Measurements from ENCODE around the gene ING3. TPM values are rescaled to one million over a fixed set of nuclear protein-coding genes. Genes with fewer than 3 reads are reported as not detected.
A peak's percentile ranks its signal among the peaks of the same experiment; 100 is the strongest.

ING3 gene
- total and polyA plus RNA-seq, 9 of the 15 experiments (the other 6 are each of a cell fraction or from before 2014, with no cell fraction given): 22.8 to 233 (median 50.4) TPM

DNA sequence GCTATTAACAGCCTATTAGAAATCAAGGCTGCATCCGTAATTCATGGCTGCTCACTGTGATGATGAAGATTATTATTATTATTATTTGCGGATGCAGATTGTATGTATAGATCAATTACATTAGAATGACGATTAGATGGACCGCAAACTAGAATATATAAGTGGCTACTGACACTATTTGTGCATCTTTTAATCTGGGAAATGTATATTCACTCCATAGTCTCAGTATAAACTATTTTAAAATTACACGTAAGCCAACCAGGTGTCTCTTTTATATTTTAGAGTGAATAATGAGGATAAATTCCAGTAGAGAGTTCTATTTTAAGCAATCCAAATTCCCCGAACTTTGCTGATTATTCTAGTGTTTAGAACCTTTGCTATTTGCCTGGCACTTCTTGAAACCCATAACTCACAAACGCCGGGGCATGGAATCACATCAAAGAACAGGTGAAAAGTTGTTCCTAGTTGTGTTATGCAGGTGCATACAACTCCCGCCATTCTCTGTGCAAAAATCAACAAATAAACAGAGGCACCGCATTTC, 509 bp upstream of the ING3 start:
- Histone ChIP-seq H3K4me2 (ENCODE audit: insufficient read depth, low read length) (peak overlapping the region; percentile 99), H3K9ac (ENCODE audit: insufficient read depth in 1 of 2, low read depth in 2 of 2, low read length in 2 of 2) (peak overlapping the region; percentile 29 to 90), H3K27me3 (ENCODE audit: control insufficient read depth in 2 of 2, insufficient read depth in 2 of 2, low read length in 2 of 2) (no peaks in the 10 kb centered on the region), H3K27ac (ENCODE audit: extremely low read depth, low read depth, low read length) (peak overlapping the region; percentile 95), H3K79me2 (ENCODE audit: control insufficient read depth, insufficient read depth, low read length) (peaks cover 30% of the 10 kb centered on the region), H4K20me1 (replicated peaks; ENCODE audit: control insufficient read depth, insufficient read depth, low read length) (no peaks in the 10 kb centered on the region), H2AFZ (ENCODE audit: low read depth, low read length) (peak overlapping the region; percentile 84), H3K4me1 (replicated peaks in 1 of 2; ENCODE audit: control insufficient read depth in 2 of 2, insufficient read depth in 2 of 2, low read length in 2 of 2) (peaks cover 0 to 5% of the 10 kb centered on the region in 2 experiments; a peak in 2 of 5 replicates), H3K9me1 (ENCODE audit: control insufficient read depth, insufficient read depth, low read length) (no peaks in the 10 kb centered on the region), H3K9me3 (replicated peaks; ENCODE audit: control insufficient read depth, insufficient read depth, low read depth, low read length) (no peaks in the 10 kb centered on the region), H3K36me3 (ENCODE audit: control insufficient read depth, insufficient read depth, low read length) (peaks cover 33% of the 10 kb centered on the region), H3K4me3 (peak overlapping the region; percentile 55)
- intact Hi-C loops (cut with micrococcal nuclease): loop anchor here (1.0 to 5.0 kb wide), 3 partner anchors 37 to 447 kb away; partner anchors contain the start of gene FAM3C
- in situ Hi-C loops (cut with MboI): no loop called here
- ATAC-seq: no peak
- WGBS (ENCODE audit: insufficient coverage, low coverage, missing lambda C conversion rate): 1% methylated on average over 10 of the region's 10 CpGs
- CTCF ChIA-PET (ENCODE audit: low intra/inter-chr PET ratio): interaction anchor here (0.6 kb wide), 1 partner anchor 401 kb away, joined by 5 read pairs; no protein-coding TSS in a partner anchor
- no peak for FAIRE-seq
- TSS peak; percentile 85 for BruUV-seq (replicated peaks)
- POLR2A ChIA-PET: interaction anchor here (0.6 to 2.4 kb wide), 26 partner anchors 9 to 1195 kb away, joined by 3 to 23 read pairs (median 4); partner anchors contain the start of genes CPED1 and FAM3C
- DNase-seq (ENCODE audit: extremely low read depth in 1 of 4, low spot score in 3 of 4): no peak
- TF ChIP-seq TEAD4 (IDR thresholded peaks at IDR 0.05; ENCODE audit: low read length) (0 out of 2 replicates have a peak, but pooled peaks have one; percentile 35), TEAD4 (CRISPR knock-in tag; IDR thresholded peaks at IDR 0.05; ENCODE audit: borderline replicate concordance) (no peak), NCOR1 (IDR thresholded peaks at IDR 0.05) (0 out of 2 replicates have a peak, but pooled peaks have one; percentile 4), SUPT5H (IDR thresholded peaks at IDR 0.05) (no peak), ZNF384 (IDR thresholded peaks at IDR 0.05; ENCODE audit: low read depth, low read length) (no peak), ZNF354B (CRISPR knock-in tag; IDR thresholded peaks at IDR 0.05) (0 out of 2 replicates have a peak, but pooled peaks have one; percentile 23), FOXP1 (CRISPR knock-in tag; IDR thresholded peaks at IDR 0.05) (peak; percentile 86; the same call in 1 of the 2 replicates), NCOA2 (IDR thresholded peaks at IDR 0.05; ENCODE audit: partially characterized antibody in 2 of 2) (peak in 1 of 2 experiments; percentile 25), C11orf30 (IDR thresholded peaks at IDR 0.05; ENCODE audit: low read depth) (0 out of 2 replicates have a peak, but pooled peaks have one; percentile 13), ZNF780A (CRISPR knock-in tag; IDR thresholded peaks at IDR 0.05) (peak; percentile 67; the same call in 1 of the 2 replicates), RBM14 (IDR thresholded peaks at IDR 0.05; ENCODE audit: borderline replicate concordance, insufficient read depth, low read depth, low read length) (no peak), SAP30 (IDR thresholded peaks at IDR 0.05; ENCODE audit: borderline replicate concordance, insufficient read depth, low read depth, low read length, poor library complexity, severe bottlenecking) (peak; percentile 47), PHF20 (IDR thresholded peaks at IDR 0.05; ENCODE audit: partially characterized antibody) (no peak), ARID2 (IDR thresholded peaks at IDR 0.05) (no peak), ZBTB8A (IDR thresholded peaks at IDR 0.05; ENCODE audit: partially characterized antibody) (peak; percentile 41), ILF3 (IDR thresholded peaks at IDR 0.05; ENCODE audit: borderline replicate concordance) (0 out of 2 replicates have a peak, but pooled peaks have one; percentile 59)
- TF ChIP-seq, protein P1, sequence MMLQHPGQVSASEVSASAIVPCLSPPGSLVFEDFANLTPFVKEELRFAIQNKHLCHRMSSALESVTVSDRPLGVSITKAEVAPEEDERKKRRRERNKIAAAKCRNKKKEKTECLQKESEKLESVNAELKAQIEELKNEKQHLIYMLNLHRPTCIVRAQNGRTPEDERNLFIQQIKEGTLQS (IDR thresholded peaks at IDR 0.05): no peak
- TF ChIP-seq, protein P1 (CRISPR knock-in tag; conservative IDR thresholded peaks at IDR 0.05): no peak
- TF ChIP-seq, protein P2, sequence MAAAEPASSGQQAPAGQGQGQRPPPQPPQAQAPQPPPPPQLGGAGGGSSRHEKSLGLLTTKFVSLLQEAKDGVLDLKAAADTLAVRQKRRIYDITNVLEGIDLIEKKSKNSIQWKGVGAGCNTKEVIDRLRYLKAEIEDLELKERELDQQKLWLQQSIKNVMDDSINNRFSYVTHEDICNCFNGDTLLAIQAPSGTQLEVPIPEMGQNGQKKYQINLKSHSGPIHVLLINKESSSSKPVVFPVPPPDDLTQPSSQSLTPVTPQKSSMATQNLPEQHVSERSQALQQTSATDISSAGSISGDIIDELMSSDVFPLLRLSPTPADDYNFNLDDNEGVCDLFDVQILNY (CRISPR knock-in tag; IDR thresholded peaks at IDR 0.05): 0 out of 2 replicates have a peak, but pooled peaks have one; percentile 2
